ENCODE measurements around the gene CRYBB3. TPM values are rescaled to one million over a fixed set of nuclear protein-coding genes. Genes with fewer than 3 reads are reported as not detected.

The CRYBB3 gene
- total RNA-seq, 1 donor from 2014 or later, result not detected

DNA sequence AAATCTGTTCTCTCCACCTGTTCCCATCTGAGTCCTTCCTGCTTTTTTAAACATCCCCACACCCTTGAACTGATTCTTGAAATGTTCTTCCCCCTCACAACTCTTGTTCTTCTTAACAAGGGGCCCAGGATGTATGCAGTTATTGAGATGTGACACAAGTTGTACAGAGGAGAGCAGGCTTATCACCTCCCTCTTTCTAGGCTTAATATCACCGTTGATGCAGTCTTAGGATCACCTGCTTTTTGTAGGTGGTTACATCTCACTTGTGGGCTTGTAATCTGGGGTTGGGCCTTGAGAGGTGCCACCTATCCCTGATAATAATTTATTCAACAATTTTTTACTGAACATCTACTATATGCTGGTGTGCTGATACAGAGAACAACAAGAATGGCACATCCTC is 6.2 kb downstream of the CRYBB3 start:
- Mint-ChIP-seq H3K27ac (no peak overlapping the region), H3K4me3 (no peak overlapping the region), H3K36me3 (no peaks in the 10 kb centered on the region), H3K27me3 (no peaks in the 10 kb centered on the region), H3K4me1 (ENCODE audit: unreplicated experiment) (no peaks in the 10 kb centered on the region), H3K9me3 (no peaks in the 10 kb centered on the region)
- TF ChIP-seq, protein P1, sequence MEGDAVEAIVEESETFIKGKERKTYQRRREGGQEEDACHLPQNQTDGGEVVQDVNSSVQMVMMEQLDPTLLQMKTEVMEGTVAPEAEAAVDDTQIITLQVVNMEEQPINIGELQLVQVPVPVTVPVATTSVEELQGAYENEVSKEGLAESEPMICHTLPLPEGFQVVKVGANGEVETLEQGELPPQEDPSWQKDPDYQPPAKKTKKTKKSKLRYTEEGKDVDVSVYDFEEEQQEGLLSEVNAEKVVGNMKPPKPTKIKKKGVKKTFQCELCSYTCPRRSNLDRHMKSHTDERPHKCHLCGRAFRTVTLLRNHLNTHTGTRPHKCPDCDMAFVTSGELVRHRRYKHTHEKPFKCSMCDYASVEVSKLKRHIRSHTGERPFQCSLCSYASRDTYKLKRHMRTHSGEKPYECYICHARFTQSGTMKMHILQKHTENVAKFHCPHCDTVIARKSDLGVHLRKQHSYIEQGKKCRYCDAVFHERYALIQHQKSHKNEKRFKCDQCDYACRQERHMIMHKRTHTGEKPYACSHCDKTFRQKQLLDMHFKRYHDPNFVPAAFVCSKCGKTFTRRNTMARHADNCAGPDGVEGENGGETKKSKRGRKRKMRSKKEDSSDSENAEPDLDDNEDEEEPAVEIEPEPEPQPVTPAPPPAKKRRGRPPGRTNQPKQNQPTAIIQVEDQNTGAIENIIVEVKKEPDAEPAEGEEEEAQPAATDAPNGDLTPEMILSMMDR (conservative IDR thresholded peaks at IDR 0.05), result no peak
- DNase-seq (ENCODE audit: extremely low spot score, unreplicated experiment), result no peak

DNA sequence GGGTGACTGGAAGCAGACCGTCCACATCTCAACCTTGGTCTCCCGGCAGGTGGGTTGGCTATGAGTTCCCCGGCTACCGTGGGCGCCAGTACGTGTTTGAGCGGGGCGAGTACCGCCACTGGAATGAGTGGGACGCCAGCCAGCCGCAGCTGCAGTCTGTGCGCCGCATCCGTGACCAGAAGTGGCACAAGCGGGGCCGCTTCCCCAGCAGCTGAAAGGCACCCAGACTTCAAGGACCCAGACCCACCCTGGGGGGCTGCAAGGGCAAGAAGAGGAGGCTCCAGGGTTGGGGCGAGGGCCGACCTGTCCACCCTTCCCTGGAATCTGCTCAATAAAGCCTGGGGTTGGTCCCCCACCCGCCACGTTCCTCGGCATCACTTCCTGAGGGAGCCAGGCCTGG is 7.3 kb downstream of the CRYBB3 start:
- Mint-ChIP-seq H3K36me3 (no peaks in the 10 kb centered on the region), H3K27me3 (no peaks in the 10 kb centered on the region), H3K4me1 (ENCODE audit: unreplicated experiment) (no peaks in the 10 kb centered on the region), H3K9me3 (no peaks in the 10 kb centered on the region), H3K27ac (no peak overlapping the region), H3K4me3 (no peak overlapping the region)
- no peak for DNase-seq (ENCODE audit: extremely low spot score, unreplicated experiment)
- TF ChIP-seq, protein P1 (conservative IDR thresholded peaks at IDR 0.05), result no peak

DNA sequence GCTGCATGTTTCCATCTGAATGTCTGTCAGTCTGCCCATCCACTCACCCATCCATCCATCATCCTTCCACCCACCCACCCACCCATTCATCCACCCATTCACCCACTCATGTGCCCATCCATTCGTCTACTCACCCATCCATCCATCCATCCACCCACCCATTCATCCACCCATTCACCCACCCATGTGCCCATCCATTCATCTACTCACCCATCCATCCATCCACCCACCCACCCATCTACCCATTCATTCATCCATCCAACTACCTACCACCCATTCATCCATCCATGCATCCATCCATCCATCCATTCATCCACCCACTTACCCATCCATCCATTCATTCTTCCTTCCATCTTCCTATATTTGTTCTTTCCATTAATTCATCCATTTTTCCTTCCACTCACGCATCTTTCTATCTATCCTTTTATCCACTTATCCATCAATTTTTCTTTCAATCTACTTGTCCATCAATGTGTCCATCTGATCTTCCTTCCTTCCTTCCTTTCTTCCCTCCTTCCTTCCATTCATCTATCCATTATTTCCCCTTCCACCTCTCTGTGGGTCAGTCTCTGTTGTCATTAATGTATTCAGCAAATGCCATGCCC is 8.0 kb downstream of the CRYBB3 start:
- no peaks in the 10 kb centered on the region for H3K4me1 Mint-ChIP-seq (ENCODE audit: unreplicated experiment)
- no peaks in the 10 kb centered on the region for H3K9me3 Mint-ChIP-seq
- no peak overlapping the region for H3K27ac Mint-ChIP-seq
- no peak overlapping the region for H3K4me3 Mint-ChIP-seq
- H3K27me3 Mint-ChIP-seq, result no peaks in the 10 kb centered on the region
- TF ChIP-seq, protein P1 (conservative IDR thresholded peaks at IDR 0.05), result no peak
- no peak for DNase-seq (ENCODE audit: extremely low spot score, unreplicated experiment)
- no peaks in the 10 kb centered on the region for H3K36me3 Mint-ChIP-seq

DNA sequence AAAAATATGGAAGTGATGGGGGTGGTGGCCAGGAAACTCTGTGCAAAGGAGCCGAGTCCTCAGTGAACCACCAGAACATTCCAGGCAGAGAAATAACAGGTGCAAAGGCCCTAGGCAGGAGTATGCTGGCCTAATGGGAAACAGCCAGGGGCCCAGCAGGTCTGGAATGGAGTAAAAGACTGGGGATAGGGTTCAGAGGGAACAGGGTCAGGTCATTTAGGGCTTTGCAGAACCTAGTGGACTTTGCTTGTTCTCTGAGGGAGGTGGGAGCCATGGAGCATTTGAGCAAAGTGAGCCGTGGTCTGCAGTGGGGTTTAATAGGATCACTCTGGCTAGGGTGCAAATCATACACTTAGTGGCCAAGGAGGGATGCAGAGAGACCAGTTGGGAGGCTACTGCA is 8.7 kb downstream of the CRYBB3 start:
- no peak for DNase-seq (ENCODE audit: extremely low spot score, unreplicated experiment)
- Mint-ChIP-seq H3K27ac (no peak overlapping the region), H3K27me3 (no peaks in the 10 kb centered on the region), H3K4me1 (ENCODE audit: unreplicated experiment) (no peaks in the 10 kb centered on the region), H3K36me3 (no peaks in the 10 kb centered on the region), H3K4me3 (no peak overlapping the region), H3K9me3 (no peaks in the 10 kb centered on the region)
- TF ChIP-seq, protein P1 (conservative IDR thresholded peaks at IDR 0.05), result no peak

DNA sequence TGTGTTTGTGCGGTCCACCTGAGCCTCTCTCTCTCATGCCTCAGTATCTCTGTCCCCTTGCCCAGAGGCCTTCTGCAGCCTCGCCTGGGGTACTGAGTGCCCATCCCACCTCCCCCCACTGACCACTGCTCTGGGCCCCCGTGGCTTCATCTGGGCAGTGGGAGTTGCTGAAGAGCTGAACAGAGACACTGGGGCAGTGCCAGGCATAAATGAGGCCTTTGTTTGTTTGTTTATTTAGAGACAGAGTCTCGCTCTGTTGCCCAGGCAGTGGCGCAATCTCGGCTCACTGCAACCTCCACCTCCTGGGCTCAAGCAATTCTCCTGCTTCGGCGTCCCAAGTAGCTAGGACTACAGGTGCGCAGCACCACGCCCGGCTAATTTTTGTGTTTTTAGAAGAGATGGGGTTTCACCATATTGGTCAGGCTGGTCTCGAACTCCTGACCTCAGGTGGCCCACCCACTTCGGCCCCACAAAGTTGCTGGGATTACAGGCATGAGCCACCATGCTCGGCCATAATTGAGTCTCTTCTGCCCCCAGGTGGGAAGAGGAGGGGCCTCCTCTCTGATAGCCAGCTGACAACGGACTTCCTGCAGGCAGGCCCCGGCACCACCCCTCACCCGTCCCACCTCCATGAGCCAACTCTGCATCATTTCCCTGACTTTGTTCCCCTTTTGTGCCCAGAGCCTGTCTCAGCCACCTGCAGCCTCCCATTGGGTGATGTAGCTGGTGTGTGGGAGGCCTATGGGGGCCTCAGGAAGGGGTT is 9.3 kb downstream of the CRYBB3 start:
- no peak overlapping the region for H3K27ac Mint-ChIP-seq
- H3K36me3 Mint-ChIP-seq, result no peaks in the 10 kb centered on the region
- TF ChIP-seq, protein P1 (conservative IDR thresholded peaks at IDR 0.05), result no peak
- no peaks in the 10 kb centered on the region for H3K9me3 Mint-ChIP-seq
- no peak overlapping the region for H3K4me3 Mint-ChIP-seq
- H3K4me1 Mint-ChIP-seq (ENCODE audit: unreplicated experiment), result no peaks in the 10 kb centered on the region
- no peaks in the 10 kb centered on the region for H3K27me3 Mint-ChIP-seq
- DNase-seq (ENCODE audit: extremely low spot score, unreplicated experiment), result no peak
